ENCODE results near the gene LY86. TPM values are rescaled to one million over a fixed set of nuclear protein-coding genes. Genes with fewer than 3 reads are reported as not detected.

The LY86 gene
- total RNA-seq, 4 donors from 2014 or later = 1.2 to 2.8 TPM; not detected in 2

DNA sequence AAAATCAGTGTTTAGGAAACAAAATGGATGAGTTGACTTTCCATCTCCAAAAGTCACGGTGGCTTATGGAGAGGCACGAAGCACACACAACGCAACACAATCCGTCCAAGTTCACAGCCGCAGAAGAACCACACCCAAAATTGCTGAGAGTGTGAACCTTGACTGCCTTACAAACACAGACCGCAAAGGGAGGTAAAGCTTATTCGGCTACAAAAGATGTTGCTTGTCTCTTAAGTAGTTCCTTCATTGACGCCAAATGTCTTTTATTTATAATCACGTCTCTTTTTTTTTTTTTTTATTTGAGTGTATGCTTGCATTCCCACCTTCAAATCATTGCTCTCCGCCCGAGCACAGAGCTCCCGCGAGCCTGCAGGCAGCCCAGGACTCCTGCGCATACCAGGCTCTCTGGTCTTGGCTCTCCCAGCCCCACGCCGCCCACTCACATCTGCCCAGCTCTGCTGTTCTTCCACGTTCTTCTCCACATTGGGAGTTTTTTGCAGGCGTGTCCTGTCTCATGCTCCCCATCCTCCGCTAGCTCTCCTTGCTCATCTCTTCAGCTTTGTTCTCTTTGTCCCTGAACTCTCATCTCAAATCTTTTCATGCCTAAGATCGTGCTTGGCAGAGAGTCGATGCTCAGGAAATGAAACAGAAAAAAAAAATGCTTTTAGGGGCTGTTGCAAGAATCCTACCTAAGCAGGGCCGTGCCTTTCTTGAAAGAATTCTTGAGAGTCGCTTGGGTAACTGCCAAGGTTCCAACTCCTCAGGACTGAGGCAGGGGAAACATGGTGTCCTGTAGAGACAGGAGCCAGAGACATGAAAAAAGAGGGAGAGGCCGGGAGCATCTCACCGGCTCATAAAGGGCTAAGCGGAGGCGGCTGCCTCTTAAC lies 25.8 kb downstream of the LY86 start:
- H3K4me3 ChIP-seq (replicated peaks in 1 of 3) = no peak overlapping the region
- no peak overlapping the region for H3K27ac ChIP-seq
- peak; percentile 53 to 55 for DNase-seq
- no peaks in the 10 kb centered on the region for H3K36me3 ChIP-seq
- 41 to 43% methylated on average over 27 of the region's 27 CpGs for WGBS, 2 donors
- H3K9me3 ChIP-seq = no peaks in the 10 kb centered on the region
- TF ChIP-seq POLR2A (IDR thresholded peaks at IDR 0.05) = no peak
- TF ChIP-seq, protein P1, sequence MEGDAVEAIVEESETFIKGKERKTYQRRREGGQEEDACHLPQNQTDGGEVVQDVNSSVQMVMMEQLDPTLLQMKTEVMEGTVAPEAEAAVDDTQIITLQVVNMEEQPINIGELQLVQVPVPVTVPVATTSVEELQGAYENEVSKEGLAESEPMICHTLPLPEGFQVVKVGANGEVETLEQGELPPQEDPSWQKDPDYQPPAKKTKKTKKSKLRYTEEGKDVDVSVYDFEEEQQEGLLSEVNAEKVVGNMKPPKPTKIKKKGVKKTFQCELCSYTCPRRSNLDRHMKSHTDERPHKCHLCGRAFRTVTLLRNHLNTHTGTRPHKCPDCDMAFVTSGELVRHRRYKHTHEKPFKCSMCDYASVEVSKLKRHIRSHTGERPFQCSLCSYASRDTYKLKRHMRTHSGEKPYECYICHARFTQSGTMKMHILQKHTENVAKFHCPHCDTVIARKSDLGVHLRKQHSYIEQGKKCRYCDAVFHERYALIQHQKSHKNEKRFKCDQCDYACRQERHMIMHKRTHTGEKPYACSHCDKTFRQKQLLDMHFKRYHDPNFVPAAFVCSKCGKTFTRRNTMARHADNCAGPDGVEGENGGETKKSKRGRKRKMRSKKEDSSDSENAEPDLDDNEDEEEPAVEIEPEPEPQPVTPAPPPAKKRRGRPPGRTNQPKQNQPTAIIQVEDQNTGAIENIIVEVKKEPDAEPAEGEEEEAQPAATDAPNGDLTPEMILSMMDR (IDR thresholded peaks at IDR 0.05) = no peak
- peaks cover 0 to 8% of the 10 kb centered on the region in 2 donors for H3K4me1 ChIP-seq
- intact Hi-C loops (cut with DNase I) = no loop called here
- H3K27me3 ChIP-seq = no peaks in the 10 kb centered on the region

DNA sequence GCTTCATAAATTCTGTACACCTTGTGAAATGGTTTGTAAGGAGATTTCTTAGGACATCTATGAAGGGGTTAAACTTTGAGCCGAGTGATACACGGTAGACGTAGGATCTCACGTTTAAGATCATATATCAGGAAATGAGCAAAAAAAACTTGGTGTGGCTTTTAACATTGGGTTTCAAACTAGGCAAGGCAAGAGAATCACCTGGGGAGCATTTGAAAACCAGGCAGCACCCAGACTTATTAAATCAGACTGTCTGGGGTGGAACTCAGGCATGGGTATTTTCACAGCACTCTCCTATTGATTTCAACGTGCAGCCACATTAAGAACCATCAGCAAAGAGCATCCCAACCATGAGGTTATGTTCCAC lies 26.4 kb downstream of the LY86 start:
- WGBS, 2 donors = 20 to 22% methylated on average over 5 of the region's 5 CpGs
- H3K27ac ChIP-seq = no peak overlapping the region
- DNase-seq = no peak
- no peaks in the 10 kb centered on the region for H3K27me3 ChIP-seq
- no peaks in the 10 kb centered on the region for H3K9me3 ChIP-seq
- no peak overlapping the region for H3K4me3 ChIP-seq (replicated peaks in 1 of 3)
- intact Hi-C loops (cut with DNase I) = no loop called here
- peaks cover 0 to 11% of the 10 kb centered on the region in 2 donors for H3K4me1 ChIP-seq
- no peaks in the 10 kb centered on the region for H3K36me3 ChIP-seq
- no peak for TF ChIP-seq POLR2A (IDR thresholded peaks at IDR 0.05)
- TF ChIP-seq, protein P1 (IDR thresholded peaks at IDR 0.05) = no peak

DNA sequence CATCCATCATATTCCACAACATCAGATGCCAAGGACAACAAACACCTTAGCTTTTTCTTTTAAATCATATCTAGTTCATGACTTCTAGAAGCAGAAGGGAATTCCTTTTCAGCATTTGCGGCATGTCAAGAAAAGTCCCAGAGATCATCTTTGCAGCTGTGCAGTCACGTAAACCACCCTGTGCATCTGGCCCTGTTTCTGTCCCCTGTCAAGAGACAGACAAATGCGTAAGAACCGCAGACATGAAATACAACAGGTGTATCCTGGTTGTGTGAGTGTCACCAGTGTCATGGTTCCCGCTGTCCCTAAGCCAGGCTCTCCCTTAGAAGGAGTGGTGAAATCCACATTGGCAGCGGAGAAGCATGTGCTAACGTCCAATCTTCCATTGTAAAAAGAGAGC lies 28.1 kb downstream of the LY86 start:
- 82 to 92% methylated on average over 7 of the region's 7 CpGs for WGBS, 2 donors
- no peak for DNase-seq
- intact Hi-C loops (cut with DNase I) = no loop called here
- Histone ChIP-seq H3K4me3 (replicated peaks in 1 of 3) (no peak overlapping the region), H3K27me3 (no peaks in the 10 kb centered on the region), H3K27ac (no peak overlapping the region), H3K36me3 (no peaks in the 10 kb centered on the region), H3K4me1 (peaks cover 0 to 11% of the 10 kb centered on the region in 2 donors), H3K9me3 (no peaks in the 10 kb centered on the region)
- TF ChIP-seq, protein P1 (IDR thresholded peaks at IDR 0.05) = no peak
- TF ChIP-seq POLR2A (IDR thresholded peaks at IDR 0.05) = no peak

DNA sequence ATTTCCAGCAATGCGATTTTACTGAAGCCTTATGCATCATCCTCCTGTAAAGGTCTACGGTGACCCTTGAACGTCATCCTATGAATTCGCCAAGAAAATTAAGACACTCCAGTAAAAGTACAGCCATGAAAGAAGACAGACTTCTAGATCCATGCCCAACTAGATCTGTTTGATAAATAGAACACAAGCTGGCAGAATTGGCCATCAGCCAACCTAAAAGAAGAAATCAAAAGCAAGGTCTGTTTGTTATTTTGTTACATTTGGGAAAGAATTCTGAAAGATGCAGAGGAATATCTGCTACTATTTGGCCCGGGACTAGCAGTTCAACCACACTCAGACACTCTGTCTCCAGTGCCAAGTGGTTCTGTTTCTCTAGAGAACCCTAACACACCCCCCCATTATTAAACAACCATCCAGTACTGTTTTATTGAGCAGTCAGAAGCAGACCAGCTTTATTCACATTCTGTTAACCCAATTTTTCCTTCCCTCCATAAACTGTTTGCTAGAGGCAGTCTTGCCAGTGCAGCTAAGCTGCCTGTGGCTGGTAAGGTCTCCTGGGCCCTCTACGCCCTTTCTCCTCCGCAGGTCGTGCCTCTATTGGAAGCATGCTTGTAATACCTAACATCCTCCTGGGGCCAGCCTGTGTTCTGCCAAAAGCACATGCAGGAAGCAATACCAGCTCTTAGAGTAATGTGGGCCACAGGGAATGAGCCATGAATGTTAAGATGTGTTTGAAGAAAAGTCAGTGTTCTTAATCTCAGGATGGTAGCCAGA lies 30.7 kb downstream of the LY86 start:
- no peaks in the 10 kb centered on the region for H3K36me3 ChIP-seq
- no peak overlapping the region for H3K4me3 ChIP-seq (replicated peaks in 1 of 3)
- WGBS, 2 donors = 83% methylated on average over 8 of the region's 8 CpGs
- no peaks in the 10 kb centered on the region for H3K9me3 ChIP-seq
- no peak overlapping the region for H3K27ac ChIP-seq
- intact Hi-C loops (cut with DNase I) = no loop called here
- H3K4me1 ChIP-seq = peaks cover 0 to 11% of the 10 kb centered on the region in 2 donors
- DNase-seq = no peak
- no peak for TF ChIP-seq POLR2A (IDR thresholded peaks at IDR 0.05)
- TF ChIP-seq, protein P1 (IDR thresholded peaks at IDR 0.05) = no peak
- H3K27me3 ChIP-seq = no peaks in the 10 kb centered on the region

Measured in thyroid gland (tissue), 4 donors.